ENCODE measurements around the gene RRAD.

The RRAD gene

DNA sequence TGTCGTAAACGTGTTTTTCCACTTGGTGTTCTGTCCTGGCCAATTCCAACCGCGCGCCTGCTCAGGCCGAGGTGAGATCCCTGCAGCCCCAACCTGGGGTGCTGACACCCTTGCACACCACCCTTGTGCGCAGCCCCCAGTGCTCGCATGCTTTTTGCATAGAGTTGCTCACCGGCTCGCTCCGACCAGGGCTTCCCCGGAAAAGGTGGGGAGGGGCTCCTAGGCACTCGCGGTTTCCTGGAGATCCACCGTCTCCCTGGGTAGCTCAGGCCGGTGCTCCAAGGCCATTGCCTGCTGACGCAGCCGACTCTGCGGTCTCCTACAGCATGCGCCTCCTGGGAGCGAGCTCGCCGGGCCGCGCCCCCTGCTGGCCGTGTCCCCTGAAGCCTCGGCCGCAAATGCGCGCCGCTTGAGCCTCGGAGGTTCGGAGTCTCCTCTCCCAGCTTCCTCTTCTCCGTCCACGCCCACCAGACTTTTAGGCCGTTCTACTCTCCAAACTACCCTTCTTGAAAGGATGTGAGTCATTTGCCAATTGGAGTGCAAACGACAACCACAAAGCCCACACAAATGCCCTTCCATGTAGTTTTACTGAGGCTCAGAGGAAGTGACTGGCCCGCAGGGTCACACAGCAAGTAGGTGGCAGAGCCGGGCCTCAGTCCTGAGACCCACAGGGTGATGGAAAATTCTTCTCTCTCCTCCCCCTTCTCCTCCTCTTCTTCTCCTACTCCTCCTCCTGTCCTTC lies 52.2 kb downstream of the RRAD start:
- DNase-seq, result peak; percentile 90

DNA sequence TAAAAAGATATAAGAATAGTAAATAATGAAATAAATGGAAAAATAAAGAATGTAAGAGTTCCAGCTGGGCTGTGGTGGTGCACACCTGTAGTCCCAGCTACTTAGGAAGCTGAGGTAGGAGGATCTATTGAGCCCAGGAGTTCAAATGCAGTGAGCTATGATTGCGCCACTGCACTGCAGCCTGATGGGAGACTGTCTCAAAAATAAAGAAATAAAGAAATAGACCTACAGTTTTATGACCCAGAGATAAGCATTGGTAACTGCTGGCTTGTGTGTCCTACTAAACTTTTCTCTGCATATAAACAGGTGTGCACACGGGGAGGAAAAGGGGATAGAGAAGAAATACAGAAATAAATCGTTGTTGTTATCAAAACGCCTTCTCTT lies 52.8 kb downstream of the RRAD start:
- DNase-seq, result no peak

DNA sequence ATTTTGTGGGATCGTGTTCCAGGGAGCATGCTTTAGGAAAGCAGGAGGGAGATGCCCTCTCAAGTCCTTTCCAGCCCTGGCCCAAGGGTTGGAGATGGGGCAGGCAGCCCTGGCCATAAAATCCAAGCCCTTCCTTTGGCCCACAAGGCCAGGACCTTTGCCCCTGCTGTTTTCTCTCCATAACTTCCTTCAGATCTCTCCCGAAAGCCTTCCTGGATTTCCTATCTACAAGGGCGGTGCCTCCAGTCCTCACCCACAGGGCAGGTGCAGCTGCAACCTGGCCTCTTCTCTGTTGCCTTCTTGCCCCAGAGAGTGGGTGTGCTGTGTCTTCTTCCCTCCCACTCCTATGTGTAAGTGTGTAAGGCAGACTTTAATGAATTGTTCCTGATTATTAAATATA lies 53.5 kb downstream of the RRAD start:
- no peak for DNase-seq
